ENCODE results near the gene ACOT8.
A peak's percentile ranks its signal among the peaks of the same experiment; 100 is the strongest.

The ACOT8 gene

GRCh38 chr20:45796337-45797065, 60.7 kb downstream of the ACOT8 start:
- TF ChIP-seq CTCF (IDR thresholded peaks at IDR 0.05) (no peak), ZFX (IDR thresholded peaks at IDR 0.05; ENCODE audit: borderline replicate concordance) (no peak)

GRCh38 chr20:45792317-45793118, 64.7 kb downstream of the ACOT8 start:
- H3K27ac ChIP-seq = peak overlapping the region; percentile 63
- no peak for TF ChIP-seq ZFX (IDR thresholded peaks at IDR 0.05; ENCODE audit: borderline replicate concordance)
- no peak for TF ChIP-seq CTCF (IDR thresholded peaks at IDR 0.05)

More at GRCh38 chr20:45796337-45797065, 60.7 kb downstream of the ACOT8 start:
- H3K27ac ChIP-seq = no peak overlapping the region
